Measurements from ENCODE around the gene ZNF644. TPM values are rescaled to one million over a fixed set of nuclear protein-coding genes. Genes with fewer than 3 reads are reported as not detected.

ZNF644 gene
- total RNA-seq, 2 donors from 2014 or later, result 24.9 to 34.4 TPM

- H3K36me3 ChIP-seq, result no peaks in the 10 kb centered on the region
- TF ChIP-seq CTCF (IDR thresholded peaks at IDR 0.05), result no peak
Observed at GRCh38 chr1:90882221-90882620, 139.6 kb downstream of the ZNF644 start.

GRCh38 chr1:90881034-90881433 lies 140.8 kb downstream of the ZNF644 start:
- Histone ChIP-seq H3K27me3 (no peaks in the 10 kb centered on the region), H3K4me1 (no peaks in the 10 kb centered on the region), H3K4me3 (no peak overlapping the region), H3K9me3 (peaks cover 0 to 33% of the 10 kb centered on the region in 2 donors), H3K27ac (no peak overlapping the region), H3K36me3 (no peaks in the 10 kb centered on the region)
- no peak for TF ChIP-seq CTCF (IDR thresholded peaks at IDR 0.05)
- DNase-seq (ENCODE audit: low spot score), result no peak

More at GRCh38 chr1:90882221-90882620, 139.6 kb downstream of the ZNF644 start:
- Histone ChIP-seq H3K4me3 (no peak overlapping the region), H3K4me1 (no peaks in the 10 kb centered on the region), H3K27ac (no peak overlapping the region), H3K27me3 (no peaks in the 10 kb centered on the region), H3K9me3 (peaks cover 0 to 33% of the 10 kb centered on the region in 2 donors)
- DNase-seq (ENCODE audit: low spot score), result no peak

- DNase-seq (ENCODE audit: low spot score), result no peak
- Histone ChIP-seq H3K4me3 (no peak overlapping the region), H3K27ac (no peak overlapping the region), H3K9me3 (peaks cover 0 to 33% of the 10 kb centered on the region in 2 donors), H3K36me3 (no peaks in the 10 kb centered on the region), H3K4me1 (no peaks in the 10 kb centered on the region), H3K27me3 (no peaks in the 10 kb centered on the region)
- no peak for TF ChIP-seq CTCF (IDR thresholded peaks at IDR 0.05)
Observed at GRCh38 chr1:90879281-90879680, 142.6 kb downstream of the ZNF644 start.

GRCh38 chr1:90876101-90876500 lies 145.7 kb downstream of the ZNF644 start:
- H3K4me3 ChIP-seq, result no peak overlapping the region
- no peak overlapping the region for H3K27ac ChIP-seq
- H3K27me3 ChIP-seq, result no peaks in the 10 kb centered on the region
- H3K36me3 ChIP-seq, result no peaks in the 10 kb centered on the region
- no peaks in the 10 kb centered on the region for H3K4me1 ChIP-seq
- DNase-seq (ENCODE audit: low spot score), result no peak
- TF ChIP-seq CTCF (IDR thresholded peaks at IDR 0.05), result no peak
- H3K9me3 ChIP-seq, result peaks cover 0 to 25% of the 10 kb centered on the region in 2 donors
